Ureter (tissue), 1 donor: ENCODE results near the gene GPRASP1. TPM values are rescaled to one million over a fixed set of nuclear protein-coding genes. Genes with fewer than 3 reads are reported as not detected.

ENCODE experiments used
- total RNA-seq: library from RNA; stranded (reverse); gene quantifications from one replicate; pipeline ENCODE4 v1.2.4, GENCODE V29; 2023
- donor health status: DM: yes; HTN: yes; CAD: no.

The GPRASP1 gene
- total RNA-seq, 1 donor from 2014 or later = 16.8 TPM

Other genes starting within 250 kb of the GPRASP1 start
- gene NXF2B, start 211.5 kb upstream of the GPRASP1 start, total RNA-seq = not detected
- not detected for gene TCP11X2, start 179.7 kb upstream of the GPRASP1 start, total RNA-seq
- not detected for gene TMSB15A, start 134.7 kb upstream of the GPRASP1 start, total RNA-seq
- gene ARMCX5, start 52.0 kb upstream of the GPRASP1 start, total RNA-seq = 19.0 TPM
- gene GPRASP2, start 61.0 kb downstream of the GPRASP1 start, total RNA-seq = 12.2 TPM
- 6.5 TPM for gene GPRASP3, start 69.3 kb downstream of the GPRASP1 start, total RNA-seq